GM19438 (cell line): ENCODE results near the gene NFU1.

ENCODE experiments used
- ATAC-seq: cut with Tn5 transposase; IDR thresholded peaks from one replicate; pipeline ENCODE4 v1.9.1; 2021; ENCODE audit warnings: low read depth; ENCODE audit not compliant: unreplicated experiment

The NFU1 gene

DNA sequence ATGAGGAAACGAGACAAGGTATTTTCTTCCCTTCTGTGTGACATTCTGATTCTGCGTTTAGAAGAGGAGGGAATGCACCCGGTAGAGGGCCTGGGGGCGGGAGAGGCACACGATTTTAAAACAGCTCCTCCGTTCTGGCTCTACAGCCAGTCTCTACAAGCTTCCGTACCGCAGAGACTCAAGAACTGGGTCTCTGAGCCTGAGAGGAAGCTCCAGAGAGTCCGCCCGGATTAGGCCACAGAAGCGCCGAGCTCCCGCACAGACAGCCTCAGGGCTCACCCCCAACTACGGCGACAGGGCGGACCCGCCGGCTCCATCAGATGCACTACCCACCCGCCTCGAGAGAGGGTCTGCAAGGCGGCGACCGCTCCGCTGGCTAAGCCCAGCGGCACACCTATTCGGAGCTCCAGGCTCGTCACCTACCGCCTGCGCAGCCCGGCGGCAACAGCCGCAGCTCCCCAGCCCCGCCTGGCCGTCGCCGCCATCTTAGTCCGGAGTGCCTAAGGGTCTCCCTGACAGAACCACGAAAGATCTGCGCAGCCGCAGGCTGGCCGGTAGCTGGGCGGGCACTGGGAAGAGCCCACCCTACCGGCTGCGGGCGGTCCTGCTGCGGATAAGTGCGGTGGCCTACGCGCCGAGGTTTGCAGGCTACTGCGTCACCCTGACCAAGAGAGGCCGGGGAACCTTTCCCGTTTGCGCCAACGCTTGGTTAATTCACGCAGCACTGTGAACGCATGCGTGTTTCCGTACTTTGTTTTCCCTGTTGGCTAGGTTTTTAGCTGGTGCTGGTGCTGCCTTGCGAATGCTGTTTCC, at the start of gene NFU1:
TSS of gene NFU1 (minus strand) at position 498 of the 813 bp plus-strand sequence. CDS start at position 485, 13 bp downstream.
- ATAC-seq: peak; percentile 98

DNA sequence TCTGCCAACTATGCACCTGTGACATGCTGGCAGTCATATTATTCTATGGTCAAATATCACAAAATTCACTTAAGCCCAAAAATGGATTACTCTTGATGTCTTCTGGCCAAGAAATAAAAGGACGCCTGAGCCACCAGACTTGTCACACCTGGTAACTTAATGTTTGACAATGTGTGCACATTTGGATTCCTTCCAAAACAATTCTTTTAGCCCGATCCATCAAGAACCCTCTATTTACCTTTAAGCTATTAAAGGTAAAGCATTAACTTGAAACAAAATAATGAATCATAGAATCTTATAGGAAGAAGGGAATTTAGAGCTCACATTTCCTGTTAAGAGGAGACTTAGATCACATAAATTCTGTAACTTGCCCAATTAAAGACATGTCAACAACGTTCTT, 46.5 kb upstream of the NFU1 start:
- ATAC-seq: no peak

DNA sequence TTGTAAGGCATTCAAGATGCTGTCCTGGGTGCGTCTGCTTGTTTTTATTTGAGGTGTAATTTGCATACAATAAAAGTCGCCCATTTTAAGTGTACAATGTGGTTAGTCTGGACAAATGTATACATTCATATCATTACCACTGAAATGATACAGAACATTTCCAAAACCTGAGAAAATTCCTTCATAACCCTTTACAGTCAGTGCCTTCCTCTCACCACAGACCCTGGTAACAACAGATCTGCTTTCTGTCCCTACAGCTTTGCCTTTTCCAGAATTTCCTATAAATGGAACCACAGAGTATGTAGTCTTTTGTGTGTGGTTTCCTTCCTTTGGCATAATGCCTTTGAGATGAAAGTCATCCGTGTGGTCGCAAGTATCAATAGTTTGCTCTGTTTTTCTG, 45.8 kb upstream of the NFU1 start:
- no peak for ATAC-seq

DNA sequence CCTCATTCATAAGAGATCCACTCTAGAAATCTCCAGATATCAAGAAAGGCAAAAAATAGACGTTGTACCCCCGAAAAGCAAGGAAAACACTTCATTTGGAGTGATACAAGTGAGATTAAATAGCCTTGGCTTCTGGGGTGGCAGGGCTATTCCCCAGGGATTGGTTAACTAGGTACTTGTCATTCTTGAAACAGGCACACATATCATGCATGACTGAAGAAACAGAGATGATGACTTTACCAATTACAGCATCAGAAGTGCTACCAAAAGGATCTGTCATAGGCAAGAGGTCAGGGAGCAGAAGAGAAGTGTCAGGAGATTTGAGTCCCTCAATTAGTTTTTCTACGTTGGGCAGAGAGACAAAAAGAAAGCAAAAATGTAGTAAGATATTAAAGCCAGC, 45.2 kb upstream of the NFU1 start:
- ATAC-seq: no peak

DNA sequence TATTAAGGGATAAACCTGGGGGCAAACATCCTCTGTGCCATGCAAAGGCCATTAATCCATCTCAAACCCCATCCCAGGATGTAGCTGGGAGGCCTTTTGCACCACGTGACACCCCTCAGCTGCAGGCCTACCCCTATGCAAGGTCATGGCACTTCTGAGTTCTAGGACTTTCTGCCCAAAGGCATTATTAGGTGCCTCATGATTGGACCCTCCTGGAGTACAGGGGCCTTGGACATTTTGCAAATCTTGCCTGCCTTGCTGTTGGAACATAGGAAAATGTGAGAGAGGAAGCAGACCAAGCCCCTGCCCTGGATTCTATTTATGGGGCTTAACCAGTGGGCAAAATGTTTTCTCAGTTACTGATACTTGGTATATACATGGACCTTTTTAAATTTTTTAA, 44.2 kb upstream of the NFU1 start:
- ATAC-seq: no peak

DNA sequence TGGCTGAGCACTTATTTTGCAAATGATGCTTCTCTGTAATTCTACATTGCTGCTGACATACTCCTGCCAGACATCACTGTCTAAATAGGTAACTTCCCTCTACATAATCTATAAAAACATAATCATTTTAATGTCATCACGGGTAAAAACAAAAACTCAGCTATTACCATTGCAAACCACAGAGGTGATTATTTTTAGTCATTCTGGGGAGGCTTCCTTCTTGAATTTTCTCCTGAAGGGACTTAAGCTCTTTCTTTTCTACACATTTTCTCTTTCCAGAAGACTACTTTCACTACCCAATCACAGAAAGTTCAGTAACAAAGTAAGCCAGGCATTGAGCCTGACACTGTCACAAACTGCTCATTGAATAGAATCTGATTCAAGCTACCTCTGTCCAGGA, 40.4 kb upstream of the NFU1 start:
- no peak for ATAC-seq

DNA sequence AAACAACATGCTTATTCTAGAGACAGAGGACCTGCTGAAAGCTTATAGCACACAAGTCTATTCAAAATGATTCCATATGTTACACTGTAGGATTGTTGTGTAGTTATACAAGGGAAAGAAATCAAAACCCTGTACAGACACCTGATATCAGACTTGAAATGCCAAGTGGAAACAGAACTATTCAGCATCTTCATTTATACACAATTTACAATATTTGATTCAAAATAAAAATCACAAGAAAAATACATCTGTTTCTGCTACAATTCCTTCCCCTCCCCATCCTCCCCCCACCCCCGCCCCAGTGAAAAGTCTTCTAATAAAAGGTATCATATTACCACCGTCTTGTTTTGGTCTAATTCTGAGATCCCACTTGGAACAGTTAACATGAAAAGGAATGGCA, 37.5 kb upstream of the NFU1 start:
- no peak for ATAC-seq

DNA sequence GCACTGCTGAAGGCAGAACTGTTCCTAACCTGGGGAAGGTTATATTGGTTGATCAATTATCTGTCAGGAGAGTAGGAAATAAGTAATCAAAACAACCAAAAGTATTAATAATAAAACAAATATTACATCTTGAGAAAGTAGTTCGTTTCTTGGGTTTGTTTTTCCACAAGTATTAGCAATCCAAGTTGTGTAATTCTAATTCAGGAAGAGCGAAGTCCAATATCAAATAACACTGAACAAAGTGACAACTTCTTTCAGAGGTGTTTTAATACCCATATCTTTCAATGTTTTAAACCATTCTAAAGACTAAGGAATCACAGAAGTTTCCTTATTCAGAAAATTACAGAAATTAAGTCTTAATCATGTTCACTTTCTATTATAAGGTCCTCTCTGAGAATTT, 34.6 kb upstream of the NFU1 start:
- no peak for ATAC-seq

DNA sequence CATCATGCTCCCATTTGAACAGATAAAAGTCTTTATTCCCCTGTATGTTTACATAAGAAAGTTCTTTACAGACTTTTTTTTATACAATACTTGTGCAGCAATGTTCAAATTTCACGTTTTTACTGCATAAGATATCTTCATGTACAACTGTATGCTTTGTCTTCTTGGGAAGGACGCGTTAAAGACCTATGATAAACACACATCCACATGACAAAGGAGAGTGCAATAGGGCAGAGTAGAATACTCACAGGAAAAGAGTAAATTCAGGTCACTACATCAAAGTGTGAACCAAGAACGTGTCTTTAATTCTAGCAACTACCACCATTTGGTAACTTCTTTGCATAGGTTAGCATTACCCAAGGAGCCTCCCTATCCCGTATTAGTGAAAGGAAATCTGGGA, 33.7 kb upstream of the NFU1 start:
- no peak for ATAC-seq

DNA sequence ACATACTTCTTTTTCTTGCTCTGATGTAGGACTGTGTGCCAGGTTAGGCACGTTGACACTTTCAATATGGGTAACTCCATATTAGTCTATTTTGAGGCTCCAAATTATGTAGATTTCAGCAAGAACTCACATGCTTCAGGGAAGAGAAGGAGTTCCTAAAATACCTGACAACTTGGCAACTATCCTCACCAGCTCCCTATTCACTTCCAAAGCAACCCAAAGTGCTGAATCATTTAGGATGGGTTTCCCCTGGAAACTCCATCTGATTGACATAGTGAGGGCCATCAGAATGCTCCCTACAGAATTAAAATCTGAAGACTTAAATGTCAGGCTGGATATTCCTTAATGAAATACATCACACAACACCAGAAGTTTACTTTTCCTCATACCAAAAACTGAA, 32.5 kb upstream of the NFU1 start:
- ATAC-seq: no peak

DNA sequence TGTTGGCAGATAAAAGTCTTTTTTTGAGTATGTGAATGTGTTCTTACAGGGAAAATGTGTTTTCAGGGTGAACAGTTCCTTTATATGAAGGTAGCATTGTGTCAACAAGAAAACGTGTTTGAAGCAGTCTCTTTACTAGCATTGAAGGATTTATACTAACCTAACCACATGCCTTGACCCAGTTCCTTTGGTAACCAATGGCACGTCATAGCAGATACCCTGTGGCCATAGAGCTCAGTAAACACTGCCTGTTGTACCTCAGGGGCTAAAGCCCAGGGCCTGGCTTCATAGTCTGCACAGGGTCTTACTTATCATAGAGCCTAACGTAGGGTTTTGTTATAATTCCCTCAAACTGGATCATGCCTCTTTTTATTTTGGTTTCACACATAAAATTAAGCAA, 32.1 kb upstream of the NFU1 start:
- ATAC-seq: no peak

DNA sequence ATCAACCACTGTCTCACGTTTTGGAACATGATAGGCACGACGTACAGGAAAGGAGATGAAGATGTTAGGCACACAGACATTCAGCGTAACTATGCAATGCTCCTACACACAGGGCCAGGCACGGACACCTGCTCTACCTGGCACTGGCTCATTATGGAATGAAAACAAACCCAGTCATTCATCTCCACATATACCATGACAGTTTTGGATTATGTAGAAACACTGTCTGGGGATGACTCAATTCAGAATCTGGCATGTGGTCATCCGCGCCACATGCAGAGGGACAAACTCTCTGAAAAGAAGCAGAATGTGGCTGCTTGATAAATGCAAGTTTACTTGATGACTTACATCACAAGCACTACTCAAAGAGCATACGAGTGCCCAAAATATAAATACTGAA, 29.5 kb upstream of the NFU1 start:
- no peak for ATAC-seq

DNA sequence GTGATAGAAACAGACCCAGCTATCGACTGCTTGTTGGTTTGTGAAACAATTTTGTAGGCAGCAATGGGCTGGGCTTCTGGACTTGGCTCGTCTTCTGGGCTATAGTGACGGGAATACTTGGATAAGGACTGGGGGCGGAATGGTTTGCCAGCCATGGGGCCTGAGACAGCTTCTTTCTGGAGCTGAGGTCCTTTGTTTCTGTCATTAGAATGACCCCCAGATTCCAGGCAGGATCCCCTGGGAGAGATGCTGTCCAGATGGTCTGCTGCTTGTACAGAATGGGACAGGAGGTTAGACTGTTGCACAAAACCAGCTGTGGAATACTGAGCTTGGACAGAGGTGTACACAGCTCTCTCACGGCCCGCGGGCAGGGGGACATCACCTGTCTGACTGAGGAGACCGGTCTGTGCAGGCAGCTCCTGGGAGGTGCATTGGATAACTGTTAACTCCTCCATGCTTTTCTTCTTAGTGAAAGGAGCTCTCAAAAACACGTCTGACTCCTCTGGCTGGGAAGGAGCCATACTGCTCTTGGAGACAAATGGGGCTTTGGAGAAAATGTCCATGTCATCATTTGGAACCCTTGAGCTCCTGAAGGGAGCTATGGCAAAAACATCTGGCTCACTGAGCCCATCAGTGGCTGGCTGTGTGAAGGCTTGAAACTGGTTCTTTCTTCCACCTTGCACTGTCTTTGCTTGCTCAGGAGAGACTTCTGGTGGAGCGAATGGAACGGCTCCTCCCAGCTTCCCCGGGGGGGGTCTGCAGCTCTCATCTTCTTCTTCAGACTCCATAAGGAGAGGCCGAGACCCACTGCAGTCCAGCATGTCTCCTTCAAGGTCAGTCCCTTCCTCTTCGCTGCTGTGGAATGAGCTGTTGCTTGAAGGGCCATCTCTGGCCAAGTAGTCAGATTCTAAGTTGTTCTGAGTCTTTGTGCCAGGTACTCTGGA, 28.6 kb upstream of the NFU1 start:
- no peak for ATAC-seq

DNA sequence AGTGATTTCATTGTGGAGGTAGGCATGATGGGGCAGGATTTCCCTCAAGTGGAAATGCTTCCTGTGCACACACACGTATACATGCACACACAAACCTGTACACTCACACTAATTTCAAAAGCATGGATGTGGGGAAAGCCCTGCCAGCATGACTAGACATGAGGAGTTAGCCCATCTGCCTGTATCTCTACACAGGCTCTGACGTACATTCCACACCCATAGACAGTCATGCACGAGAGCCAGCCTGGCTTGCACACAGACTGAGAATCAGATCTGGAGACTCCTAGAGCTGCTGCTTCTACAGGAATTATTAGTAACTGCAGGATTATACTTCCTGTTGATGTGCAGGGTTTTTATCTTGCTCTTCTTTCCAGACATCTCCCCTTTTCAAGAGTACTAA, 27.3 kb upstream of the NFU1 start:
- no peak for ATAC-seq

DNA sequence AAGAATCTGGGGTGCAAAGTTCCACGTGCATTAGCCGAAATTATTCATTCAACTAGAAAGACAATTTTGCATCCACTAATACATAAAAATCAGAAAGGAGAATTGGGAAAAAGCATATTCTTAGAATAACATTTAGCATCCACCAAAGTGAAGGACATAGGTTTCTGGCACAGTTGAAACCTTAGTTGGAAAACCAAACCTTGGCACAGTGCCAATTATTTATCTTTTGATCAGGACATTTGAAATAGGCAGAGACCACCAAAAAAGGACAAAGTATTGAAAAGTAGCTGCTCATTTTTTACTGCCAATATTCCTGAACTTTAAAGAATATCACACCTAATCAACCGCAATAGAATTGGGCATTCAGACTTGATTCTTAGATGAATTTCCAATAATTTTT, 25.5 kb upstream of the NFU1 start:
- no peak for ATAC-seq

DNA sequence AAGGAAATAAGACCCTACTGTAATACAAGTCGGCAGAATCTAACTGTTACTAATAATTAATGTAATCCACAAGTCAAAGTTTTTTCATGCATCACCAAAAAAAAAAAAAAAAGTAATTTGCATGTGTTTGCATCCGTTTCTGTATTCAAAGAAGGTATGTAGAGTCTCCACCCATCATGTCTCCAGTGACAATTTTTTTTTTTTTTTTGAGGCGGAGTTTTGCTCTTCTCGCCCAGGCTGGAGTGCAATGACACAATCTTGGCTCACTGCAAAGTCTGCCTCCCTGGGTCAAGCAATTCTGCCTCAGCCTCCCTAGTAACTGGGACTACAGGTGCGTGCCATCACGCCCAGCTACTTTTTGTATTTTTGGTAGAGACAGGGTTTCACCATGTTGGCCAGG, 24.2 kb upstream of the NFU1 start:
- no peak for ATAC-seq

DNA sequence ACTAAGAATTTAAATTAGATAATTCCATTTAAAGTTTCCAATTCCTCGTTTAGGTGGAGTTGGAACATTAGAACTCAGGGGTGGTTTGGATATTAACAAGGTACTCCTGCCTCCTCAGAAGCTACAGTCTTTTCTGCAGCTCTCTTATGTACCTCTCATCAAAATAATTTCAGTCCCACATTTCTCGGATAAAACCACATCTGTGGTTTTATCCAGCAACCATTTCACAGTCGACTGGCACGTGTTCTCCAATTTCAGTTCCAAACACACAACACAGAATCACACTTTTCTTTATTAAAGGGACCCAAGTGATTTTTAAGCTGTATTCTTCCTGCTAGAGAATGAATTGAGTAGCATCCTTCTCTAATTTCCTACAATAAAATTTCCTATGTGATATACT, 22.7 kb upstream of the NFU1 start:
- ATAC-seq: no peak

DNA sequence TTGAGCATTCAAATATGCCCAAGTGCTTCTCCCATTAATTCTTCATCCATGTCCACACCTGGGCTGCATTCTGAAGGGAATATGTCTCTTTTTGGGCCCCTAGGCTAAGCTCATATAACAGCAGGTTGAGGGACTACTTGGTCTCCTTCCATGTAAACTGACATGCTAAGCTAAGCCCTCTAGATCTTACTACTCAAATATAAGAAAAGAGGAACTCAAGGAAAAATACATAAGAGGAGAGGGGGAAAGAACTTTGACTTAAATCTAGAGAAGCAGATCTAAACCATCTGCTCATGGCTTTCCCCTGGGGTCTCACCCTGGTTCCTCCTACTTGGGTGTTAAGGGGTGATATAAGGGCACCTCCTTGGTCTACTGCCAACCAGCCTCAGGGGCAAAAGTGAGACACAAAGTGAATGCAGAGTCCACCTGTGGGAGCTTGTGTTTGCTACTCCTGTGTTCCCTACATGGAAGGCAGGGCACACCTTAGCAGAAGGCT, 19.8 kb upstream of the NFU1 start:
- ATAC-seq: no peak

DNA sequence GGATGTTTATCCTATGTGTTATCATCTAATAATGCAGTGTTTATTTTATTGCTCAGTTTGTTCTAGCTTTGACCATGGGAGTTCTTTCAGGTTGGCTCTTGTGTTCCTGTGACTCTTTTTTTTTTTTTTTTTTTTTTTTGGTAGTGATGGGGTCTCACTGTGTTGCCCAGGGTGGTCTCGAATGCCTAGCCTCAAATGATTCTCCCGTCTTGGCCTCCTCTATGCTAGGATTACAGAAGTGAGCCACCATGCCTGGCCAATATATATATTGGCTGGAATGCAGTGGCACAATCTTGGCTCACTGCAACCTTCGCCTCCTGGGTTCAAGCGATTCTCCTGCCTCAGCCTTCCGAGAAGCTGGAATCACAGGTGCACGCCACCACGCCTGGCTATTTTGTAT, 18.9 kb upstream of the NFU1 start:
- no peak for ATAC-seq

DNA sequence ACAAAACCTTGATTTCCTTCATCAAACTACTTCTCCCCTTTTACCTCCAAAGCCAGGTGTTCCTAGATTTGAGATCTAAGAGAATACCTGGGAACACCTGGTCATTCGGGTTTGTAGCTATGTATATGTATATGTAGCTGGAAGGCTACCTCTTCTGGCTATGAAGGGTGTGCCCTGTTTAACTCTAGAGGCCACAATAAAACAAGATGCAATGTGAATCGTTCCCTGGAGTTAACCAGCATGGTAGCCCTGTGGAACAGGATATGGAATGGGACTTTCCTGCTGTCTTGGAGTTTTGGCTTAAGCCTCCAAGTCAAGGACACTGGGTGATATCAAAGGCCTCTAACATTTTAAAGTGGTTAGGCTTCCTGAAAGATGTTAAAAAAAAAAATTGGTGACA, 17.7 kb upstream of the NFU1 start:
- no peak for ATAC-seq

DNA sequence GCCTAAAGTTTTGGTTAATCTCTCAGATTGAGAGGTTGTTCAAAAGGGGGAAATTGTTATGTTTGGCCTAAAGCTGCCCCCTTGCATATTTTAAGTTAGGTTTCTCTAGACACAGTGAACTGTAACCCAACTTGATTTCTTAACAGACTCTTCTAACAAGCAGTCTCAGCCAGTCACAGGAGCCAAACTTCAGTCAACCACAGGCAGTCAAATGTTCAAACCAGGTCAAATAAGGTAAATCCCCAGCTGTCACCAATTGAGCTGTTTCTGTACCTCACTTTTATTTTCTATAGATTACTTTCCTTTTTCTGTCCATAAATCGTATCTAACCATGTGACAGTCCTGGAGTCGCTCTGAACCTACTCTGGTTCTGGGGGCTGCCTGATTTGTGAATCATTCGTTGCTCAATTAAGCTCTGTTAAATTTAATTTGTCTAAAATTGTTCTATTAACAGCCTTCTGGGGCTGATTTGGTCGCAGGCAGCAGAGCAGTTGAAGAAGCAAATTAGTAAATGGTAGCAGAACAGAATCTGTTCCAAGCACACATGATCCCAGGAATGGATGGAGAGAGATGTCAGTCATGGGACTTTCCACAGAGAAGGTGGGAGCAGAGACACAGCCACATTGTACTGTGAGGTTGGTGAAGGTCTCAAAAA, 16.4 kb upstream of the NFU1 start:
- no peak for ATAC-seq
